IMR-90 (cell line): Measurements from ENCODE around the gene GPR158.

Experiments
- CEBPB ChIP-seq: IDR thresholded peaks from 2 replicates; pipeline ENCODE4 v1.6.1; 2012; ENCODE audit warnings: low read depth, low read length, improper control_type of control experiment
- CTCF ChIP-seq: conservative IDR thresholded peaks from 2 replicates; pipeline ENCODE4 v1.5.1; 2012; ENCODE audit warnings: mild to moderate bottlenecking, low read depth, low read length, improper control_type of control experiment
- MXI1 ChIP-seq: IDR thresholded peaks from 2 replicates; pipeline ENCODE4 v1.6.1; 2012; ENCODE audit warnings: low read depth, mild to moderate bottlenecking, low read length, moderate library complexity, borderline replicate concordance
- POLR2A ChIP-seq: IDR thresholded peaks from 2 replicates; pipeline ENCODE4 v1.6.1; 2012; ENCODE audit warnings: mild to moderate bottlenecking, low read depth, low read length

GRCh38 chr10:25288181-25288580, 113.4 kb downstream of the GPR158 start:
- TF ChIP-seq CTCF: no peak
- no peak for TF ChIP-seq CEBPB
- no peak for TF ChIP-seq POLR2A
- no peak for TF ChIP-seq MXI1
